Mesenchymal stem cell (in vitro differentiated cells and primary cell): ENCODE measurements around the gene TAMM41. TPM values are rescaled to one million over a fixed set of nuclear protein-coding genes. Genes with fewer than 3 reads are reported as not detected.
"Not testable (repeated sequence)": the region's sequence is repeated elsewhere in the genome, so short reads cannot be mapped to it uniquely, and the experiment has no call there.

Experiments
- DNase-seq: peaks from one replicate; pipeline ENCODE4 v3.0.0-alpha.2; 2013
- H2AFZ ChIP-seq: one replicate; pipeline ENCODE4 v1.6.1; 2013; ENCODE audit warnings: low read depth, mild to moderate bottlenecking, control low read depth, inconsistent platforms, low read length, moderate library complexity
- H2AK5ac ChIP-seq: 2 replicates; pipeline ENCODE4 v1.6.1; 2013; ENCODE audit warnings: low read length, moderate library complexity, mild to moderate bottlenecking, inconsistent platforms; ENCODE audit not compliant: severe bottlenecking
- H2BK120ac ChIP-seq: one replicate; pipeline ENCODE4 v1.6.1; 2013; ENCODE audit warnings: low read depth, mild to moderate bottlenecking, inconsistent platforms, low read length, moderate library complexity
- H2BK12ac ChIP-seq, 2 experiments: one replicate each; pipeline ENCODE4 v1.6.1; 2013; ENCODE audit warnings: inconsistent platforms in 2 of 2, low read length in 2 of 2, mild to moderate bottlenecking in 2 of 2, moderate library complexity in 2 of 2, control low read depth in 1 of 2
- H2BK15ac ChIP-seq: one replicate; pipeline ENCODE4 v1.6.1; 2013; ENCODE audit warnings: mild to moderate bottlenecking, low read depth, inconsistent platforms; ENCODE audit not compliant: poor library complexity, severe bottlenecking
- H2BK5ac ChIP-seq: 2 replicates; pipeline ENCODE4 v1.6.1; 2013; ENCODE audit warnings: low read depth, mild to moderate bottlenecking, low read length, control low read depth, inconsistent platforms; ENCODE audit not compliant: poor library complexity, severe bottlenecking
- H3K14ac ChIP-seq, 2 experiments: one replicate each; pipeline ENCODE4 v1.6.1; 2013; ENCODE audit warnings: inconsistent platforms in 2 of 2, low read length in 2 of 2, control low read depth in 1 of 2, mild to moderate bottlenecking in 1 of 2, moderate library complexity in 1 of 2
- H3K18ac ChIP-seq, 2 experiments: one replicate each; pipeline ENCODE4 v1.6.1; 2013; ENCODE audit warnings: inconsistent platforms in 2 of 2, low read length in 2 of 2, control low read depth in 1 of 2, low read depth in 1 of 2, mild to moderate bottlenecking in 1 of 2
- H3K23ac ChIP-seq, 2 experiments: one replicate each; pipeline ENCODE4 v1.6.1; 2013; ENCODE audit warnings: inconsistent platforms in 2 of 2, low read length in 2 of 2, mild to moderate bottlenecking in 2 of 2, moderate library complexity in 2 of 2, control low read depth in 1 of 2
- H3K27ac ChIP-seq: 2 replicates; pipeline ENCODE4 v1.5.1; 2013; ENCODE audit warnings: mild to moderate bottlenecking, moderate library complexity, low read length, control low read depth, inconsistent platforms; ENCODE audit not compliant: poor library complexity, severe bottlenecking
- H3K27me3 ChIP-seq, 2 experiments: 2 replicates each; pipeline versions ENCODE4 v1.6.1 to v1.7.0; 2013; ENCODE audit warnings: low read length in 2 of 2, mild to moderate bottlenecking in 2 of 2, moderate library complexity in 2 of 2, control low read depth in 1 of 2, inconsistent platforms in 1 of 2; ENCODE audit not compliant: control insufficient read depth in 1 of 2, insufficient read depth in 1 of 2
- H3K36me3 ChIP-seq, 2 experiments: 2 replicates each; pipeline versions ENCODE4 v1.6.1 to v1.7.0; 2013; ENCODE audit warnings: low read length in 2 of 2, control low read depth in 1 of 2, inconsistent platforms in 1 of 2, low read depth in 1 of 2, mild to moderate bottlenecking in 1 of 2; ENCODE audit not compliant: insufficient read depth in 2 of 2, control insufficient read depth in 1 of 2
- H3K4ac ChIP-seq, 2 experiments: one replicate each; pipeline ENCODE4 v1.6.1; 2013; ENCODE audit warnings: inconsistent platforms in 2 of 2, low read length in 2 of 2, mild to moderate bottlenecking in 2 of 2, moderate library complexity in 2 of 2, control low read depth in 1 of 2, low read depth in 1 of 2
- H3K4me1 ChIP-seq: 2 replicates; pipeline ENCODE4 v1.6.1; 2013; ENCODE audit warnings: low read depth, low read length, control low read depth; ENCODE audit not compliant: control insufficient read depth, insufficient read depth
- H3K4me2 ChIP-seq: 2 replicates; pipeline ENCODE4 v1.6.1; 2013; ENCODE audit warnings: low read length, mild to moderate bottlenecking, inconsistent platforms; ENCODE audit not compliant: poor library complexity, severe bottlenecking
- H3K4me3 ChIP-seq, 2 experiments: 2 replicates each; pipeline versions ENCODE4 v1.5.1 to v1.7.0; 2013; ENCODE audit warnings: low read length in 2 of 2, mild to moderate bottlenecking in 2 of 2, control low read depth in 1 of 2, low read depth in 1 of 2; ENCODE audit not compliant: insufficient read depth in 1 of 2
- H3K79me1 ChIP-seq: replicated peaks from 2 replicates; pipeline ENCODE4 v1.6.1; 2013; ENCODE audit warnings: mild to moderate bottlenecking, control low read depth, low read length, inconsistent platforms; ENCODE audit not compliant: poor library complexity, severe bottlenecking
- H3K9ac ChIP-seq: 2 replicates; pipeline ENCODE4 v1.7.0; 2013; ENCODE audit warnings: mild to moderate bottlenecking, low read length, moderate library complexity
- H3K9me3 ChIP-seq: 2 replicates; pipeline ENCODE4 v1.7.0; 2013; ENCODE audit warnings: mild to moderate bottlenecking, low read length; ENCODE audit not compliant: control insufficient read depth
- H4K8ac ChIP-seq: one replicate; pipeline ENCODE4 v1.6.1; 2013; ENCODE audit warnings: inconsistent platforms, mild to moderate bottlenecking, low read length, moderate library complexity
- H4K91ac ChIP-seq: one replicate; pipeline ENCODE4 v1.6.1; 2013; ENCODE audit warnings: mild to moderate bottlenecking, low read length, inconsistent platforms
- WGBS: methylation state at CpG from one replicate; pipeline ENCODE4 v1.1.7; 2013; ENCODE audit warnings: mixed read lengths; 5-methylcytosine and 5-hydroxymethylcytosine counted together
- small RNA-seq: library from polyadenylated mRNA; stranded (forward); fragments of <200 nt; extraction: miRNeasy Mini kit (QIAGEN cat#:217004); gene quantifications from one replicate; pipeline ENCODE3, GENCODE V24; 2013; ENCODE audit warnings: low read depth

TAMM41 gene

GRCh38 chr3:11748306-11748705, 98.4 kb downstream of the TAMM41 start:
- H3K36me3 ChIP-seq, H2BK120ac ChIP-seq, H3K27ac ChIP-seq, H4K91ac ChIP-seq, H2AK5ac ChIP-seq, H3K4me2 ChIP-seq, H3K4me3 ChIP-seq, H3K4me1 ChIP-seq, H2BK5ac ChIP-seq, H3K4ac ChIP-seq, H2BK15ac ChIP-seq, H3K23ac ChIP-seq, DNase-seq, H3K18ac ChIP-seq, H2AFZ ChIP-seq, H4K8ac ChIP-seq, H2BK12ac ChIP-seq, H3K9ac ChIP-seq, H3K9me3 ChIP-seq, H3K14ac ChIP-seq, H3K79me1 ChIP-seq: not testable (repeated sequence)
- 84% methylated on average over 4 of the region's 9 CpGs for WGBS
- H3K27me3 ChIP-seq, result peaks cover 0 to 16% of the 10 kb centered on the region in 2 experiments

Small RNA genes lying within 50 kb of the gene (small RNA-seq; reads per million reads assigned to genes)
- gene CYCSP12, result not detected
